GM18867 (cell line): ENCODE results near the gene DTD1.

ENCODE experiments used
- ATAC-seq: cut with Tn5 transposase; IDR thresholded peaks from one replicate; pipeline ENCODE4 v1.9.1; 2021; ENCODE audit warnings: mild to moderate bottlenecking, moderate library complexity; ENCODE audit not compliant: unreplicated experiment

DTD1 gene

GRCh38 chr20:18657575-18657974, 69.7 kb downstream of the DTD1 start:
- no peak for ATAC-seq

DNA sequence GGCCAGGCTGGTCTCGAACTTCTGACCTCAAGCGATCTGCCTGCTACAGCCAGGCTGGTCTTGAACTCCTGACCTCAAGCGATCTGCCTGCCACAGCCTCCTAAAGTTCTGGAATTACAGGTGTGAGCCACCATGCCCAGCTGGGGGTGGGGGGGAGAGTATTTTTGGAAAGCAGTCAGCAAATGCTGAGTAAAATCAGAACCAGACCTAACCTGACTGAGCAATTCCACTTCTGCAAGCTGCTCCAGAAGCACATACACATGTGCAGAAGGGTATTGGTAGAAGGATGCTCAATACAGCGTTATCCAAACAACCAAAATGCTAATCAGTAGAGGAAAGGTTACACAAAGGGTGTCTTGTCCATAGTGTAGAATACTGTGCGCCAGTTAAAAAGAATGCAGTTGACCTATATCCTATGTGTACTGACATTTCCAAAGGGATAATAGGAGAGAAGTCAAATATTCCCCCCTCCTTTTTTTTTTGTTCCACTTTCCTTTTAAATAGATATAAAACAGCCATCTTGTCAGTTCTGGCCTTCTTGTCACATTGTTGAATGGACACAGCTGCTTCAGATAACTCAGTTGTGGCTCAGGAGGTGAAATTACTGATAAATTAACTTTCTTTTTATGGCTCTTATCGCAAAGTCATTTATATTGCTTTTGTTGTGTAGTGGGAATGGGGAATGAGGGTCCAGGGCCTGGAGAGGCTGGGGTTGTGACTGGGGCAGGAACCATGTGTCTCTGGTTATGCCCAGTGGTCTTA, 74.6 kb downstream of the DTD1 start:
- ATAC-seq, result no peak

- no peak for ATAC-seq
Measured at GRCh38 chr20:18663932-18664331, 76.1 kb downstream of the DTD1 start.

GRCh38 chr20:18665135-18665534, 77.3 kb downstream of the DTD1 start:
- no peak for ATAC-seq

DNA sequence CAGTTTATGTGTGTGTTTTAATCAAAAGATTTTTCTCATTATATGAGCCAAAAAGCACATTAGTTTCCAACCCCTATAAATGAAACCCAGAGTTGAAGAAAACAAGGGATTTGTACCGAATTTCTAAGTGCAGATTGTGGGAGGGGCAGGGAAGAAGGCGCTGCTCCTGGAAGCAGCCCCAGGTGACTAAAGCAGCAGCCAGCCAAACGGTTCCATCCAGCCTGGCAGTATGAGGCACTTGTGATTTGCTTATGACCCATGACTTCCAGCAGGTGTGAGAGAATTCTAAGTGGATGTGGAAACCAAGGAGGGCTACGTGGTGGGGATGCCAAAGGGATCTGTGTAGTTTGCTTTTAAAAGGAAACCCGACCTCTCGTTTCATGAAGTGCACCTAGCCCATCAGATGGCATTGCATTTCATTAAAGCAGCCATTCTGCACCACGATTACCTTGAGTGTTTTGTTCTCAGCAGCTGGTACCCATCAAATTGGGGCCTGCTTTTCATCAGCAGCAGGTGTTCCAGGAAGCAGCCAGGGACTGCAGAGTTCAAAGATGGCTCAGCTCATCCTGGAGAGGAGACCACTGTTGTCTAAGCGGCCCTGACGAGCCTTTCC, 79.1 kb downstream of the DTD1 start:
- no peak for ATAC-seq

DNA sequence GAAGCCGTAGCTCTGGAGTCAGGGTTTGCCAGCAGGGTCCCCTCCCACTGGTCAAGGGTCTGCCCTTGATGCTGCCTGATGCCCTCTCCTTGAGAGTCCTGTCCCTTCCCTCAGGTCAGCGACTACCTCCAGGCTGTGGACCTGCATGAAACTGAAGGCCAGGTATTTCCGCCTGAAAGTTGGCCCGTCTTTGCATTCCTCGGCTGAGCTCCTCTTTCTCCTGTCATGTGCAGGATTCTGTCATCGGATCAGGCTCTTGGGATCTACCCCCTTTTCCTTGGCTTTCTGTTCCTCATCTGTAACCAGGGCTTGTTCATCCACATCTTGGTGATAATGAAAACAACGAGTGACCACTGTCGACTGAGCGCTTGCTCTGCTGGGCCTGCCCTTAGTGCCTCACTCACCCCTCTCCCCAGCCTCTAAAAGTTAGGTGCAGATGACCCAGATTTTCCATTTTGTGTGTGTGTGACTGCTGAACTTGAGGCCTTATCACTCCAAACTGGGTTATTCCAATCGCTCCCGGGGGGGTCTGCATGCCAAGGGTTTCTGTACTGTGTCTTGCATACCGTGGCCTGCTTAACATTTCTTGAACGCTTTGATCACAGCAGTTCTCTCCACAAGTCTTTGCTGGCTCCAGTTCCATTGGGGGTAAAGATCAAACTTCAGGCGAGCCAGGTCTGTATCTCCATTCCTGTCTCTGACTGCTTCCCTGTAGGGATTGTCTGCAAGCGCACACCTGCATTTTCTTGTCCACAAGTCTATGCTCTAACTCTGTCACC, 81.6 kb downstream of the DTD1 start:
- no peak for ATAC-seq

DNA sequence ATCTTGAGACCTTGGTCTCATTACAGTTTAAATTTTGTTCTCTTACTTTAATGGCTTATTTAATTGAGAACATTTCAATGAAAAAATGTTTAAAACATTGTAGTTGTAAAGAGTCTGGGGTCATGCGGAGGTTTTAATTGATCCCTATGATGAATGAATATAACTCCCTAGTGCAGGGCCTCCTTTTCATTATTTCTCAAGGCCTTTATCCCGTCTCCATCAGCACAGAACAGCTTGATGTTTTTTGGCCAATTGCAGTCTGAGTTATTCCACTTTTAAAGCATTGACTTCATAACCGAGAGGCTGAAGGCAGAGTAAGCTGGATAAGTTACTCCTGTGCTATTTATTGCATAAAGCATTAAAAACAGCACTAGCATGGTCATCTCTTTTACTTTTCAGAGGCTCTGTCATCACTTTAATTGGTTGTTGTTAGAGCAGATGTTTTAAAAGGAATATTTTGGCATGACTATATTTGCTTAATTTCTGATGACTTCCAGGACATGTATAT, 83.4 kb downstream of the DTD1 start:
- ATAC-seq, result no peak

DNA sequence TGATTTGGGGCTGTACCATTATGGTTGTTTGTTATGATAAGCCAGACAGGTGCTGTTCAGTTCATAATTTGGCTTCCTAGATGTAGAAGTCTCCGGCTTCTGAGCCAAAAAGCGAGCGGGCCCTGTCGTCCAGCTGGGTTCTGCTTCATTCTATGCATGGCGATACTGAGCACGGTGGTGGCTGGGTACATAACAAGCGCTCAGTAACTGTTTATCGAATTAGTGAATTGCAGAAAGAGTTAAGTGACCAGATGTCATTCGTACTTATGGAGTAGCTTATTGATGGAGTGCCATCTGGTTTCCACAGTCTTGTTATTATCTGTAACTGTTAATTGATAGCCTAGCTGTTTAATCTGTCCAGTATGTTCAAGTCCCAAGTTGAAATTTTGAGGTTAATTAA, 85.0 kb downstream of the DTD1 start:
- ATAC-seq, result no peak

- no peak for ATAC-seq
Measured at GRCh38 chr20:18676396-18676795, 88.5 kb downstream of the DTD1 start.

DNA sequence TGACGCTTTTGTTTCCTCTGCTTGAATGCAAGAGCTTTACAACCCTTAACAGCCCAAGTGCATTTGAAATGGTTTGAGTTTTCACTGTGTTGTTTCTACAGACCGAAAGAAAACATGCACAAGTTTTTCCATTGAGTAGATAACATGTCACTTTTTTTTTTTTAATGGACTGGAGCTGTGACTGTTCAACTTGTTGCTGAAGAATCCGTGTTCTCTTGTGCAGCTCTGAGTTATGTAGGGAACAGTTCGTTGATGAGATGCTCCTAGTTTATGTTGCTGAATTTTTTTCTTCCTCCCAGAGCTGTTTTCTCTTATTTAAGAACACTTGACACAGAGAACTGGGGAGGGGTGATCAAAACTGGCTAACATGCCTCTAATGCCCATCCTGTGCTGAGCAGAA, 89.3 kb downstream of the DTD1 start:
- ATAC-seq, result no peak

GRCh38 chr20:18678549-18679419, 90.9 kb downstream of the DTD1 start:
- ATAC-seq, result peak; percentile 68

- no peak for ATAC-seq
Measured at GRCh38 chr20:18683839-18684238, 96.0 kb downstream of the DTD1 start.

DNA sequence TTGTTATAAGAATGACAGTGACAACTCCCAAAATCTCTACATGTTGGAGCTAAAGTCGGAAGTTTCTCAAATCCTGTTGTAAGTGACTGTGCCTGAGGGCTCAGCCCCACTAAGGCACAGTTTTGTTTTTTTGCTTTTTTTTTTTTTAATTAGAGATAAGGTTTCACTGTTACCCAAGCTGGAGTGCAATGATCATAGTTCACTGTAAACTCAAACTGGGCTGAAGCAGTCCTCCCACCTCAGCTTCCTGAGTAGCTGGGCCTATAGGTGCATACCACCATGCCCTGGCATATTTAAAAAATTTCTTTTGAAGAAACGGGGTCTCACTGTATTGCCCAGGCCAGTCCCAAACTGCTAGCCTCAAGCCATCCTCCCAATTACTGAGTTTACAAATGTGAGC, 96.9 kb downstream of the DTD1 start:
- ATAC-seq, result no peak

DNA sequence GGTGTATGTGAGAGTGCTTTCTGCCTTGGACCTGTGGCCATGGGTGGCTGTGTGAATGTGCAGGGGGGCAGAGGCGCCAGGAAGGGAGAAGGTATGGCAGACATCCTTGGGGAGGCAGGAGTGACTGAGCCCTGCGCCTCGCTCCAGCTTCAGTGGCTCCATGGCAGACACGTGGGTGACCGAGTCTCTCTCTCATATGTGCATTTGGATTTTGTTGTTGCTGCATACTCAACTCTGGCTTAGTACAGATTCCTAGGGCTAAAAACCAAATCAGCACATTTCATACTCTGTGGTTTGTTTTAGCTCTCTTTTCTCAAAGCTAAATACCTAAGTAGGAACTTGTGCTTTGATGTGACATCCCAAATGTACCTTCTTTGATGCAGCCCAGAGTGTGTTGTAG, 97.6 kb downstream of the DTD1 start:
- no peak for ATAC-seq

DNA sequence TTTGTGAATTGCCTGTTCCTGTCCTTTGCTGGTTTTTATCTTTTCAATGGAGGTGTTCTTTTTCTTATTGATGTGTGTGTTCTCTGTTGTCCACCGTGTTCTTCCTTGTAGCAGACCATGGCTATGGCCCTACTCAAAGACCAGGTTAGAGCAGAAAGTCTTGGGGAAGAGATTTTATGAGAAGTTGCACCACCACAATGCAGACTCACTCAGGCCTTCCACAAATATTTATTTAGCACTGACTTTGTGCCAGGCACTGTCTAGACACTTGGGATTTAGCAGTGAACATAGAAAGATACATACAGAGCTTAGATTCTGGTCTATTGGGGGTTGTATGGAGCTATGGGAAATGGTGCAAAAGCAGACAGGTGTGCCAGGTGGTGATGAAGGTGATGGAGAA, 98.8 kb downstream of the DTD1 start:
- no peak for ATAC-seq

- no peak for ATAC-seq
Measured at GRCh38 chr20:18688676-18689075, 100.8 kb downstream of the DTD1 start.

DNA sequence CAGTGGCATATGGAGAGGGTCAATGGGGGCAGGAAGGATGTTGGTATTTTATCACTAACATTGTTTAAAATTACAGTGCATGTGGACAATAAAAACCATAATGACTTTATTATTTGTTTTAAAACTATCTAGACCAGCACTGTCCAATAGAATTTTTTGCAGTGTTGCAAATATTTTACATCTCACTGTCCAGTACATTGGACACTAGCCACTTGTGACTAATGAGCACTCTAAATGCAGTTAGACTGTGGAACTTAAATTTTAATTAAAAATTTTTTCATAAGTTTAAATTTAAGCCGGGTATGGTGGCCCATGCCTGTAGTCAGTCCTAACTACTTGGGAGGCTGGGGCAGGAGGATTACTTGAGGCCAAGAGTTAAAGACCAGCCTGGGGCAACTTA, 101.7 kb downstream of the DTD1 start:
- no peak for ATAC-seq

- no peak for ATAC-seq
Measured at GRCh38 chr20:18692447-18692846, 104.6 kb downstream of the DTD1 start.

GRCh38 chr20:18694071-18694470, 106.2 kb downstream of the DTD1 start:
- ATAC-seq, result no peak

- no peak for ATAC-seq
Measured at GRCh38 chr20:18695175-18695574, 107.3 kb downstream of the DTD1 start.
